ENCODE results near the gene ADD3. TPM values are rescaled to one million over a fixed set of nuclear protein-coding genes. Genes with fewer than 3 reads are reported as not detected.

The ADD3 gene
- polyA plus RNA-seq, 12 donors, result 79.8 to 235 (median 125) TPM; not detected in 1

GRCh38 chr10:110058212-110058611, 50.4 kb downstream of the ADD3 start:
- DNase-seq, result no peak

GRCh38 chr10:110059925-110060324, 52.1 kb downstream of the ADD3 start:
- DNase-seq, result no peak

- DNase-seq, result no peak
Observed at GRCh38 chr10:110061687-110062086, 53.9 kb downstream of the ADD3 start.

GRCh38 chr10:110065269-110065668, 57.5 kb downstream of the ADD3 start:
- no peak for DNase-seq

- DNase-seq, result no peak
Observed at GRCh38 chr10:110067960-110068770, 60.4 kb downstream of the ADD3 start.

GRCh38 chr10:110068780-110069179, 61.0 kb downstream of the ADD3 start:
- no peak for DNase-seq

GRCh38 chr10:110069502-110069982, 61.8 kb downstream of the ADD3 start:
- DNase-seq, result no peak

GRCh38 chr10:110073896-110074295, 66.1 kb downstream of the ADD3 start:
- no peak for DNase-seq

- no peak for DNase-seq
Observed at GRCh38 chr10:110074298-110074697, 66.5 kb downstream of the ADD3 start.

- DNase-seq, result peak; percentile 89
Observed at GRCh38 chr10:110074758-110075671, 67.2 kb downstream of the ADD3 start.

GRCh38 chr10:110075686-110076085, 67.9 kb downstream of the ADD3 start:
- no peak for DNase-seq

GRCh38 chr10:110076559-110077318, 69.0 kb downstream of the ADD3 start:
- no peak for DNase-seq

- no peak for DNase-seq
Observed at GRCh38 chr10:110077436-110078130, 69.8 kb downstream of the ADD3 start.

- DNase-seq, result no peak
Observed at GRCh38 chr10:110078317-110078716, 70.5 kb downstream of the ADD3 start.

GRCh38 chr10:110081911-110082310, 74.1 kb downstream of the ADD3 start:
- no peak for DNase-seq

GRCh38 chr10:110083884-110084283, 76.1 kb downstream of the ADD3 start:
- DNase-seq, result no peak

- no peak for DNase-seq
Observed at GRCh38 chr10:110087682-110088081, 79.9 kb downstream of the ADD3 start.

GRCh38 chr10:110088367-110089104, 80.8 kb downstream of the ADD3 start:
- DNase-seq, result no peak

- DNase-seq, result no peak
Observed at GRCh38 chr10:110091830-110092229, 84.0 kb downstream of the ADD3 start.

- DNase-seq, result no peak
Observed at GRCh38 chr10:110093722-110094121, 85.9 kb downstream of the ADD3 start.

GRCh38 chr10:110094786-110095185, 87.0 kb downstream of the ADD3 start:
- DNase-seq, result no peak

Data from muscle of arm (tissue), 12 donors.